ENCODE measurements around the gene ZNF311.

DNA sequence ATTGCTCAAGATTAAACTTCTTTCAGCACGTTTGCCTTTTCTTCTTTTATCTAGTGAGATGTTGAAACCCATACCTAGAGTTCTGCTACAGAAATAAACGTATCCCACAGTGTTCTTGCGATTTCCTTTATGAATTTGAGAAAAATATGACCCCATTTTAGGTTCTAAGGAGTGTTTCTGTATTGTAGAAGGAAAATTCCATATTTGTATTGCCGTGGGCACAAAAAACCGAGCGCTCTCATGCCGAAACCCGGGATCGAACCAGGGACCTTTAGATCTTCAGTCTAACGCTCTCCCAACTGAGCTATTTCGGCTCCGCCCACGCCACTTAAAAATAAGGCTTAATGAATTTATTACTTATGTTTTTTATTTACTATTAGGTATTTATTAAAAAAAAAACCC is 23.7 kb downstream of the ZNF311 start:
- TF ChIP-seq POLR2A (IDR thresholded peaks at IDR 0.05) = no peak
- TF ChIP-seq, protein P1, sequence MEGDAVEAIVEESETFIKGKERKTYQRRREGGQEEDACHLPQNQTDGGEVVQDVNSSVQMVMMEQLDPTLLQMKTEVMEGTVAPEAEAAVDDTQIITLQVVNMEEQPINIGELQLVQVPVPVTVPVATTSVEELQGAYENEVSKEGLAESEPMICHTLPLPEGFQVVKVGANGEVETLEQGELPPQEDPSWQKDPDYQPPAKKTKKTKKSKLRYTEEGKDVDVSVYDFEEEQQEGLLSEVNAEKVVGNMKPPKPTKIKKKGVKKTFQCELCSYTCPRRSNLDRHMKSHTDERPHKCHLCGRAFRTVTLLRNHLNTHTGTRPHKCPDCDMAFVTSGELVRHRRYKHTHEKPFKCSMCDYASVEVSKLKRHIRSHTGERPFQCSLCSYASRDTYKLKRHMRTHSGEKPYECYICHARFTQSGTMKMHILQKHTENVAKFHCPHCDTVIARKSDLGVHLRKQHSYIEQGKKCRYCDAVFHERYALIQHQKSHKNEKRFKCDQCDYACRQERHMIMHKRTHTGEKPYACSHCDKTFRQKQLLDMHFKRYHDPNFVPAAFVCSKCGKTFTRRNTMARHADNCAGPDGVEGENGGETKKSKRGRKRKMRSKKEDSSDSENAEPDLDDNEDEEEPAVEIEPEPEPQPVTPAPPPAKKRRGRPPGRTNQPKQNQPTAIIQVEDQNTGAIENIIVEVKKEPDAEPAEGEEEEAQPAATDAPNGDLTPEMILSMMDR (IDR thresholded peaks at IDR 0.05 in 4 of 5, conservative IDR thresholded peaks at IDR 0.05 in 1 of 5) = no peak

All from gastrocnemius medialis (tissue), 4 donors.